Renal cortex interstitium (tissue), 11 donors: ENCODE results near the gene SGSH. TPM values are rescaled to one million over a fixed set of nuclear protein-coding genes. Genes with fewer than 3 reads are reported as not detected.

Source experiments
- DNase-seq, 11 donors: peaks; one replicate each; pipeline ENCODE4 v3.0.0-alpha.2; 2013; ENCODE audit warnings: low read depth in 9 of 11, low spot score in 4 of 11; ENCODE audit errors: extremely low read depth in 1 of 11
- polyA plus RNA-seq, 3 donors: library from polyadenylated mRNA; unstranded; fragments of 120-200 nt; gene quantifications; one replicate each; pipeline ENCODE4 v1.2.1, GENCODE V29; 2013; ENCODE audit not compliant: insufficient read length in 3 of 3

The SGSH gene
- polyA plus RNA-seq, 3 donors: 31.1 to 57.1 (median 37.0) TPM

- peak in 6 of 11 donors; percentile 36 to 59 (median 54) for DNase-seq
These were observed 945 bp downstream of the SGSH start for GRCh38 chr17:80219013-80219762.

DNA sequence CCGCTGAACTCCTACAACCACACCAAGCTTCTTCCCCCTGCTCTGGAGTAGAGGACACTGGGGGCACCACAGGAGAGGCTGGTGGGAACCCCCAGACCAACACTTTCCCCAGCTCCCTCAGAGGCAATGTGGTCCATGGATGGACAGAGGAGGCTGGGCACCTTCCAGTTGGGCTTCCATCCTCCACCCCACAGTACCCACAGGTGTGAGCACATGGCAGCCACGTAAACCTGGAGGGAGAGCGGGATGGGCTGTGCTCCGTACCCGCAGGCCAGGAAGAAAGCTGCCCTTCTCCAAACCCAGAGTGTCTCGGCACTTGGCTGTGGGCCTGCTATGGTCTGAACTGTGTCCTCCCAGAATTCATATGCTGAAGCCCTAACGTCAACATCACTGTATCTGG is 1.7 kb downstream of the SGSH start:
- no peak for DNase-seq

DNA sequence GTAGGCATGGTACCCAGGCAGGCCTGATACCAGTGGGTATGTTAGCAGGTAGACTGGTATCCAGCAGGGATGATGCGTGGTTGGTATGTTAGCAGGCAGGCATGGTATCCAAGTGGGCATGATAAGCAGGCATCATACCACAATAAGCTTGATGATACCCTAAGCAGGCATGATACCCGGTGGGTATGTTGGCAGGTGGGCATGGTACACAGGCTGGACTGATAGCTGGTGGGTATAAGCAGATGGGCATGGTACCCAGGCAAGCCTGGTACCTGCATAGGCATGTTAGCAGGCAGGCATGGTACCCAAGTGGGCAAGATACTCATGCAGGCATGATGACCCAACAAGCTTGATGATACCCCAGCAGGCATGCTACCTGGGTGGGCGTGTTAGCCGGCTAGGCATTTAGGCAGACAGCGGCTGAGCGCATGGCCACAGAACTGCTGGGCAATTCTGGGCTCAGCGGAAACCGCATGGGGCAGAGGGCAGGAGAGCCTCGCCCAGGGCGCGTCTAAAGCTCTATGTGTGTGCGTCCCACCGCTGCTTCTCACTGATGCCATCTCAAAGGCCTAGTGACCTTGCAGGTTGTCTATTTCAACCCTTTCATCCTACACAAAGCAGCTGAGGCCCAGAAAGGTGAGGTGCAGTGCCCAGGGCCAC is 2.3 kb downstream of the SGSH start:
- DNase-seq: no peak

DNA sequence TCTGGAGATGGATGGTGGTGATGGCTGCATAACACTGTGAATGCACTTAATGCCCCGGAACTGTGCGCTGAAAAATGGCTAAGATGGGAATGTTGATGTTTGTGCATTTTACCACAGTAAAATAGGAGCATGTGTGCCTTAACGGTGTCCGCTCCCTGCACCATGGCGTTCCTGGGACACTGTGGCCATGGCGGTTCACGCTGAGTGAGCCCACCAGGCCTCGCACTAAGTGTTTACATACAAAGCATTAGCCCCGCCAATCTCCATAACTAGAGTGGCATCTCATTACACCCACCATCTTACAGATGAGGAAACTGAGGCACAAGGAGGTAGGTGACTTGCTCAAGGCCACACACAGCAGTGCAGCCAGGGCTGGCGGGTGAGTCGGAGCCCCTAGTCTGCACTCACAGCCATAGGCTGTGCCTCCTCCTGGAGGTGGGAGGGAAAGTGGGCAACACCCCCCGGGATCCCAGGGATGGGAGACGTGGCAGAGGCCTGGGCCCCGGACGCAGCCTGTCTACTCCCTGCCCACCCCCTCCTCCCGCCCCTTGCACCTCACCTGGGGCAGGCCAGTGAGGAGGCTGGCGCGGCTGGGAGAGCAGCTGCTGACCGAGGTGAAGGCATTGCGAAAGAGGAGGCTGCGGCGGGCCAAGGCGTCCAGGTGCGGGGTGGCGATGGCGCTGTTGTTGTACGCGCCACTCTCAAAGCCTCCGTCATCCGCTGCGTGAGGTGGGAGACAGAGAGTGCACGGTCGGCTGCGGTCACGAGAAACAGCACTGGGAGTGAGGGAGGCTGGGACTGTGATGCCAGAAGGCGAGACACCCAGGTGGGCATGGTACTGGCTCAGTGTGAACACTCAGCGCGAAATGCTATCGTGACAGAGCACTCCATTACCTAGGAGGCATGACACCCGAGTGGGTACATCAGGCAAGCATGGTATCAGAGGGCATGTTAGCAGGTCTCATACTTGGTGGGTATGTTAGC is 3.4 kb downstream of the SGSH start:
- no peak for DNase-seq

- no peak for DNase-seq
These were observed 5.3 kb downstream of the SGSH start for GRCh38 chr17:80214878-80215210.

DNA sequence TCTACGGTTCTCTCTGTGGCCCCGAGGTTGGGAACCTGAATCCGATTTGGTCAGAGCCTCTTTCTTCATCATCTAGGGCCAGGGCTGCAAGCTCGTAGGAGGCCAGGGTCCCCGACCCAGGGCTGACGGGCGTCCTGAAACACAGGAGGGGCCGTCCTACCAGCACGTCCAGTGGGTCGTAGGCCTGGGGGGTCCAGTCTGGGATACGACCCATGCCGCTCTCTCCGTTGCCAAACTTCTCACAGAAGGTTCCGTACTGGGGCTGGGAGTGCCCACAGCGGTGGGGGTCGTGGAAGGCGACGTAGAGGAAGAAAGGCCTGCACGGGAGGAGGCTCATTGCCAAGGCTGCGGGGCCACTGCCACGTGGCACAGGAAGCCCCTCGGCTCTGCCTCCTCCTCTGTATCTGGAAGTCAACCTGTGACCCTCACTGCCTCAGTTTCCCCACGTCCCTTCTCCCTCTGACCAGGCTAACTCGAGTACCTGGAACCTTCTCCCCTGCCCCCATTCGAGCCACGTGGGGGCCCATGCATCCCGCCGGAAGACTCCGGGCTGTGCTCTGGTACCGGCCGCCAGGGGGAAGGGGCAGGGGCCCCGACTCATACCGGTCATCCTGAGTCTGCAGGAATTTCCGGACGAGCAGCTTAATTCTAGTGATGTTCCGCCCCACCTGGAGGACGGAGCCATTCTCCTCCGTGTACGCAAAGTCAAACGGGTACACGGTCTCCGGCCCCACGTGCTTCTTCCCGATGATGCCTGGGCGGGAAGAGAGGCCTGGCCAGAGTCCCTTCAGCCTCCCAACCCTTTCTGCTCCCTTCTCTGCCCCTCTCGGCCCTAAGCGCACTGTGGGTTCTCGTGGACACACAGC is 5.9 kb downstream of the SGSH start:
- DNase-seq: no peak

DNA sequence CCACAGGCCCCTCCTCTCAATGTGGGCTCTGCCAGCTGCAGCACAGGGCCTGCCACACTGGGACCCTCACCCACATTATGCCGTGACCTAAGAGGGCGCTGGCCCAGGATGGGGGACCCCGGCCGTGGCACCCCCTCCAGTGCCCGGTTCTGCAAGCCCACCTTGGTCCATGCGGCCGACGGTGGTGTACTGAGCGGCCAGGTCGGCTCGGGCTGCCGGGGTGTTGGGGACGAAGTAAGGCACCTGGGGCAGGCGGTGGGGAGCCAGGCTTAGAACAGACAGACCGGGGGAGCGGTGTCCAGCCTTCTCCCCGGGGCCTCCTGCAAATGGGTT is 6.5 kb downstream of the SGSH start:
- no peak for DNase-seq

DNA sequence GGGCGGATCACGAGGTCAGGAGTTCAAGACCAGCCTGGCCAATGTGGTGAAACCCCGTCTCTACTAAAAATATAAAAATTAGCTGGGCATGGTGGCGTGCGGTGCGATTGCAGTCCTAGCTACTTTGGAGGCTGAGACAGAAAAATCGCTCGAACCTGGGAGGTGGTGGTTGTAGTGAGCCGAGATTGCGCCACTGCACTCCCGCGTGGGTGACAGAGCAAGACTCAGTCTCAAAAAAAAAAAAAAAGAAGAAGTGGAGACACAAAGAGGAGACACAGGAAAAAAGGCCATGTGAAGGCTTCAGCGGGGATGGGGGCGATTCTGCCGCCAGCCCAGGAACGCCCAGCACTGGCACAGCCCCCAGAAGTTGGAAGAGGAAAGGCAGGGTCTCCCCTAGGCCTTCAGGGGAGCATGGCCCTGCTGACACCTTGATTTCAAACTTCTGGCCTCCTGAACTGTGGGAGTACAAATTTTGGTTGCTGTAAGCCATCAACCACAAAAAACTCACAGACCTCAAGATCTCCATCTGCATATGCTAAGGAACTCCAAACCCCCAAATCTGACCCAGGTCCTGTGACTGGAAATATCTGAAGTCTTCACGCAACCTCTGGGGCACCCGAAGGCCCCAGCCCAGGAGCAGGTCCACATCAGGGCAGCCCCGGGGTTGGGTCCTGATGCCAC is 7.0 kb downstream of the SGSH start:
- no peak for DNase-seq

- DNase-seq: no peak
These were observed 7.6 kb downstream of the SGSH start for GRCh38 chr17:80212511-80212910.

DNA sequence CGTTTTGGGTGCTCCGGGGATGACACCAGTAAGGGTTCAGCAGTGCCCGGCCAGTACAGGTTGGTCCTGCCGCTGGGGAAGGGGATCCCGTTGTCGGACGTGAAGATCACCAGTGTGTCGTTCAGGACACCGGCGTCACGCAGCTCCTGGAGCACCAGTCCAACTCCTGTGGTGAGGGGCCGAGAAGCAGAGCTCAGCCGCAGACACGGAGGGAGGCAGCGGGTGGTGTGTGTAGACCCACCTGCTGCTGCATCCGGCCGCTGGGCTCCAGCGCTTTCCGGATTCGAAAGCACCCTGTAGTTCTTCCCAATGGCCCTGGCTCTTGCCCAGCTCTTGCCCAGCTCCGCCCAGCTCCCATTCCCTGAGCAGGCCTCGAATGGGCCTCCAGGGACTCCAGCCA is 8.0 kb downstream of the SGSH start:
- DNase-seq: no peak

DNA sequence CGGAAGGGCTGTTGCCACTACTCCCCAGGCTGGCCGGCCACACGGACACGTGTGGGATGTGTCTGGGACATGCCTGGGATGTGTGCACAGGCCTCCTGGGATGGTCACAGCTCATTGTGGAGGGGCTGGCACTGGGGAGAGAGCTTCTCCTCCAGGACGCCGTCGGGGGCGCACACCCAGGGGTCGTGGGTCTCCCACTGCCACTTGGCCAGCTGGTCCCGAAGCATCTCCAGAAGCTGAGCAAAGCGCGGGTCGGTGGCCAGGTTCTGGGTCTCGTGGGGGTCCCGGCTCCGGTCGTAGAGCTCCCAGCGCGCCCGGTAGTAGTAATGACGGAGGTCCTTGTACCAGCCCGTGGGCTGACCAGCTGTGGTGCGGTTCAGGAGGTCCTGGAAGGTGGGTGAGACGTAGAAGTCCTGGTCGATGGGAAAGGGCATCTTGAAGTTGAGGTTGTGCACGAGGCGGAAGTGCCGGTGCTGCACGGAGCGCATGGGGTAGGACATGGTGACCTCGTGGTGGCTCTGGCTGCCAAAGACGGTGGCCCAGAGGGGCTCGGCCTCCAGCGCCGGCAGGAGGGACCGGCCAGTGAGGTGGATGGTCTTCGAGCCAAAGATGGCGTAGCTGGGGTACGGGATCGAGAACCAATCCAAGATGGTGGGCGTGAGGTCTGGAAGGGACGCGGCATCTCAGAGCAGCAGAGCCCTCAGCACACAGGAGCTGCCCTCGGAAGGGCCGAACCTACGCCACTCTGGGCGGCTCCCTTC is 9.6 kb downstream of the SGSH start:
- no peak for DNase-seq

GRCh38 chr17:80209765-80210164 is 10.4 kb downstream of the SGSH start:
- DNase-seq: no peak

- DNase-seq: no peak
These were observed 12.1 kb downstream of the SGSH start for GRCh38 chr17:80208050-80208449.

DNA sequence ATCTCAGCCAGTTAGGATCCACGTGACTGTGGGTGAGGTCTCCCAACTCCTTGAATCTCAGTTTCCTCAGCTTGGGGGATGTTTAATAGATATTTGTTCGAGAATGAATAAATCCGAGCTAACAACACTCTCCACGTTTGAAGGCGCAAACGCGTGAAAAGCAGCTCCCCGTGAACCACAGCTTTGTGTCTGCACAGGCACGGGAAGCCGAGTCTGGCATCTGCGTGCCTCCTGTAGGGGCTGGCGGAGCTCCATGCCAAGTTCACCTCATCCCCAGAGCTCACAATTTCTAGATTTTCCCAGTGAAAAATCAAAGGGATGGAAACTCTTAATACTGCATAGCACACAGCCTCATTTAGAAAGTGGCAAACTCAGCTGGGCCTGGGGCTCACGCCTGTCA is 14.3 kb downstream of the SGSH start:
- DNase-seq: no peak

- no peak for DNase-seq
These were observed 15.3 kb downstream of the SGSH start for GRCh38 chr17:80204626-80205468.

GRCh38 chr17:80203471-80203963 is 16.6 kb downstream of the SGSH start:
- no peak for DNase-seq

DNA sequence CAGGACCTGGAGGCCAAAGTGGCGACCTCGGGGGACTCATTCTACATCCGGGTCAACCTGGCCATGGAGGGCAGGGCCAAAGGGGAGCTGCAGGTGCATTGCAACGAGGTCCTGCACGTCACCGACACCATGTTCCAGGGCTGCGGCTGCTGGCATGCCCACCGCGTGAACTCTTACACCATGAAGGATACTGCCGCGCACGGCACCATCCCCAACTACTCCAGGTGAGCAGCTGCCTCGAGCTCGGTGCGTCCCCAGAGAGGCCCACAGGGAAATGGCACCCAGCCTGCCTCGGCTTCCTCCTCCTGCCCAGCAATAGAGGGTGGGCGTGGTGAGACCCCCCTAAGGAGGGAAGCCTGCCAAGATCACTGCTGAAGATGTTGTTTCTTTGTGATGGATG is 17.9 kb downstream of the SGSH start:
- DNase-seq: no peak
